SK-N-SH (cell line): ENCODE measurements around the gene PIK3CG. TPM values are rescaled to one million over a fixed set of nuclear protein-coding genes. Genes with fewer than 3 reads are reported as not detected.

ENCODE experiments used
- CTCF ChIA-PET: fragments of 300-600, 350-600 bp; formaldehyde crosslinking; extraction: SDS; loops from one replicate; lab custom pipeline; 2021; lab: Yijun Ruan, JAX
- POLR2A ChIA-PET: fragments of 350-600 bp; sonication (Branson Sonifier 250); formaldehyde crosslinking; extraction: SDS; loops from one replicate; lab custom pipeline; 2020; ENCODE audit warnings: antibody characterized with exemption, inconsistent platforms; lab: Yijun Ruan, JAX
- DNase-seq: peaks from one replicate; pipeline ENCODE4 v3.0.0; 2012
- H2AFZ ChIP-seq: fragments of 200-600 bp; sonication (generic); 2 replicates; pipeline ENCODE4 v1.8.1; 2016; ENCODE audit warnings: antibody characterized with exemption, mild to moderate bottlenecking, low read depth
- H3F3A ChIP-seq: fragments of 200-600 bp; sonication (generic); replicated peaks from 2 replicates; pipeline ENCODE3; 2016; ENCODE audit warnings: antibody characterized with exemption, mild to moderate bottlenecking; ENCODE audit not compliant: insufficient read depth
- H3K27ac ChIP-seq, 2 experiments: fragments of 200-500 bp in 1 of 2; fragments of 200-600 bp in 1 of 2; sonication (Bioruptor generic) in 1 of 2; sonication (generic), shearing (Covaris generic) in 1 of 2; 2 replicates each; pipeline versions ENCODE4 v1.5.1 to v1.6.1; 2014 to 2016; ENCODE audit warnings: low read depth in 2 of 2, inconsistent platforms in 1 of 2, low read length in 1 of 2, mild to moderate bottlenecking in 1 of 2, mixed read lengths in 1 of 2
- H3K27me3 ChIP-seq: fragments of 200-600 bp; sonication (generic), shearing (Covaris generic); 2 replicates; pipeline ENCODE4 v1.6.1; 2016; ENCODE audit warnings: mixed run types; ENCODE audit not compliant: insufficient read depth
- H3K36me3 ChIP-seq, 2 experiments: fragments of 200-500 bp in 1 of 2; fragments of 200-600 bp in 1 of 2; sonication (Bioruptor generic) in 1 of 2; sonication (generic) in 1 of 2; replicated peaks in 1 of 2; 2 replicates each; pipeline versions ENCODE3 to v1.5.1; 2014 to 2016; ENCODE audit warnings: low read length in 1 of 2, mild to moderate bottlenecking in 1 of 2; ENCODE audit not compliant: insufficient read depth in 2 of 2, control insufficient read depth in 1 of 2
- H3K4me1 ChIP-seq, 2 experiments: fragments of 200-500 bp in 1 of 2; fragments of 200-600 bp in 1 of 2; sonication (Bioruptor generic) in 1 of 2; sonication (generic), shearing (Covaris generic) in 1 of 2; 2 replicates each; pipeline versions ENCODE4 v1.5.1 to v1.6.1; 2014 to 2016; ENCODE audit warnings: low read depth in 1 of 2, low read length in 1 of 2, mixed run types in 1 of 2; ENCODE audit not compliant: insufficient read depth in 2 of 2, control insufficient read depth in 1 of 2
- H3K4me2 ChIP-seq: fragments of 200-600 bp; sonication (generic), shearing (Covaris generic); 2 replicates; pipeline ENCODE4 v1.6.1; 2017; ENCODE audit warnings: mixed run types
- H3K4me3 ChIP-seq, 2 experiments: fragments of 200-500 bp in 1 of 2; fragments of 200-600 bp in 1 of 2; sonication (Bioruptor generic) in 1 of 2; sonication (generic), shearing (Covaris generic) in 1 of 2; 2 replicates each; pipeline versions ENCODE4 v1.5.1 to v1.8.1; 2014 to 2016; ENCODE audit warnings: low read depth in 2 of 2, inconsistent platforms in 1 of 2, low read length in 1 of 2, mild to moderate bottlenecking in 1 of 2, mixed read lengths in 1 of 2, moderate library complexity in 1 of 2
- H3K79me2 ChIP-seq: fragments of 200-600 bp; sonication (generic); 2 replicates; pipeline ENCODE4 v1.8.1; 2017; ENCODE audit warnings: mild to moderate bottlenecking; ENCODE audit not compliant: insufficient read depth
- H3K9ac ChIP-seq: fragments of 200-600 bp; sonication (generic); 2 replicates; pipeline ENCODE4 v1.6.1; 2017; ENCODE audit warnings: mixed run types
- H3K9me2 ChIP-seq: fragments of 200-600 bp; sonication (generic); 2 replicates; pipeline ENCODE4 v1.6.1; 2017; ENCODE audit warnings: mixed run types
- H3K9me3 ChIP-seq: fragments of 200-600 bp; sonication (generic); 2 replicates; pipeline ENCODE4 v1.6.1; 2017; ENCODE audit warnings: mixed run types, mild to moderate bottlenecking, moderate library complexity
- H4K20me1 ChIP-seq: fragments of 200-600 bp; sonication (generic); 2 replicates; pipeline ENCODE4 v1.6.1; 2017; ENCODE audit warnings: mild to moderate bottlenecking, mixed run types; ENCODE audit not compliant: insufficient read depth
- CHD2 ChIP-seq: fragments of 150-350 bp; IDR thresholded peaks from 2 replicates; pipeline ENCODE4 v1.6.1; 2018; ENCODE audit warnings: low read length; ENCODE audit not compliant: partially characterized antibody
- EP300 ChIP-seq, 2 experiments: IDR thresholded peaks; 2 replicates each; pipeline versions ENCODE4 v1.4.0 to v1.6.1; 2012; ENCODE audit warnings: borderline replicate concordance in 1 of 2, low read depth in 1 of 2, low read length in 1 of 2
- EZH2phosphoT487 ChIP-seq: fragments of 200-600 bp; sonication (generic); IDR thresholded peaks from 2 replicates; pipeline ENCODE4 v1.6.1; 2017; ENCODE audit warnings: low read depth, mixed run types, mild to moderate bottlenecking, antibody characterized with exemption, moderate library complexity, borderline replicate concordance
- JUND ChIP-seq: IDR thresholded peaks from 2 replicates; pipeline ENCODE4 v1.4.0; 2012
- MXI1 ChIP-seq: IDR thresholded peaks from 2 replicates; pipeline ENCODE4 v1.6.1; 2012; ENCODE audit warnings: mild to moderate bottlenecking, low read depth, low read length, improper control_type of control experiment
- NFIC ChIP-seq: IDR thresholded peaks from 2 replicates; pipeline ENCODE4 v1.4.0; 2012; ENCODE audit warnings: borderline replicate concordance
- RCOR1 ChIP-seq: fragments of 150-350 bp; IDR thresholded peaks from 2 replicates; pipeline ENCODE4 v1.6.1; 2017; ENCODE audit warnings: antibody characterized with exemption, low read length
- RXRA ChIP-seq: IDR thresholded peaks from 2 replicates; pipeline ENCODE4 v1.4.0; 2012; ENCODE audit warnings: low read depth, mild to moderate bottlenecking, borderline replicate concordance
- SMC3 ChIP-seq: IDR thresholded peaks from 2 replicates; pipeline ENCODE4 v1.6.1; 2012; ENCODE audit warnings: low read depth, low read length, improper control_type of control experiment
- TAF1 ChIP-seq: IDR thresholded peaks from 2 replicates; pipeline ENCODE4 v1.6.1; 2012; ENCODE audit warnings: low read depth, mild to moderate bottlenecking, low read length, moderate library complexity, borderline replicate concordance
- YY1 ChIP-seq: IDR thresholded peaks from 2 replicates; pipeline ENCODE4 v1.4.0; 2012; ENCODE audit warnings: low read depth, mild to moderate bottlenecking
- ZBTB33 ChIP-seq: IDR thresholded peaks from 2 replicates; pipeline ENCODE4 v1.4.0; 2012; ENCODE audit warnings: low read depth, borderline replicate concordance
- WGBS: methylation state at CpG from one replicate; pipeline ENCODE4 v1.1.6; 2017; ENCODE audit warnings: low lambda C conversion rate; 5-methylcytosine and 5-hydroxymethylcytosine counted together
- polyA plus RNA-seq, 3 experiments: library from polyadenylated mRNA; depleted of rRNA; stranded (reverse); fragments of >200 nt; gene quantifications; 2 replicates each; pipeline ENCODE4 v1.2.3, GENCODE V29; 2012

The PIK3CG gene
- polyA plus RNA-seq, 1 of the 3 experiments (the other 2 are of a cell fraction): not detected

- TF ChIP-seq RCOR1: no peak
- no peak for TF ChIP-seq MXI1
- no peak for TF ChIP-seq TAF1
- no peak for TF ChIP-seq YY1
- TF ChIP-seq CHD2: no peak
- no peak for TF ChIP-seq NFIC
- TF ChIP-seq ZBTB33: no peak
- no peak for TF ChIP-seq EZH2phosphoT487
- no peak for TF ChIP-seq EP300 (IDR thresholded peaks at IDR 0.05; ENCODE audit: borderline replicate concordance in 1 of 2, low read depth in 1 of 2, low read length in 1 of 2)
- no peaks in the 10 kb centered on the region for H3K27me3 ChIP-seq
- no peak overlapping the region for H3K4me2 ChIP-seq
- H3F3A ChIP-seq: no peaks in the 10 kb centered on the region
- no peaks in the 10 kb centered on the region for H3K79me2 ChIP-seq
- H3K4me1 ChIP-seq: no peaks in the 10 kb centered on the region
- no peaks in the 10 kb centered on the region for H4K20me1 ChIP-seq
- no peaks in the 10 kb centered on the region for H3K36me3 ChIP-seq
- no peaks in the 10 kb centered on the region for H3K9me2 ChIP-seq
- H3K27ac ChIP-seq: no peak overlapping the region
- H2AFZ ChIP-seq: no peak overlapping the region
- ChIA-PET CTCF (no interaction called here), POLR2A (no interaction called here)
- no peaks in the 10 kb centered on the region for H3K9me3 ChIP-seq
- H3K4me3 ChIP-seq: no peak overlapping the region
- DNase-seq: no peak
- 81% methylated on average over 8 of the region's 9 CpGs for whole genome bisulfite sequencing
- no peak overlapping the region for H3K9ac ChIP-seq
These were observed 11.7 kb upstream of the PIK3CG start for GRCh38 chr7:106853250-106853908.

DNA sequence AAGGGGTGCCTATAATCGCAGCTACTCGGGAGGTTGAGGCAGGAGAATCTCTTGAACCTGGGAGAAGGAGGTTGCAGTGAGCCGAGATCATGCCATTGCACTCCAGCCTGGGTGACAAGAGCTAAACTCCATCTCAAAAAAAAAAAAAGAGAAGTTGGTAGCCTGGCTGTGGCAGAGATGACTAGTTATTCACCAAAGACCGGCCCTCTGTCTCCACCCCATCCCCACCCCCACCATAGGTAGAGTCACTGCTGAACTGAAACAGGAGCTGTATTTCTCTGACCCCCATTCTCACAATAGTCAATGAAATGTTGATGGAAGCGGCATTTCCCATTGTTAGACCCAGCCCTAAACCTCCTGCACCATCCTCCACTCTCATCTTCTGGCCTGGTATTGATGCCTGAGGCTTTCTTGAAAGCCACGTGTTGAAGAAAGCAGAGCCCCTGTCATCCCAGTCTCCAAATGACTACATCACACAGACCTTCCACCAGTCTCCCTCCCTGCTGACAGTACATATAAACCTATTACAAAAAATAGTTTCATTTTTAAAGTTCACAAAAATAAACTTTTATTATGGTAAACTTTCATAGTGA lies 9.4 kb upstream of the PIK3CG start:
- H3K27me3 ChIP-seq: no peaks in the 10 kb centered on the region
- WGBS: 85% methylated on average over 6 of the region's 6 CpGs

More for the DNA sequence above, 9.4 kb upstream of the PIK3CG start:
- Histone ChIP-seq H3K9me3 (no peaks in the 10 kb centered on the region), H3K9me2 (no peaks in the 10 kb centered on the region), H3F3A (no peaks in the 10 kb centered on the region), H2AFZ (no peak overlapping the region), H3K4me2 (no peak overlapping the region), H3K4me3 (no peak overlapping the region), H3K4me1 (no peaks in the 10 kb centered on the region; a peak in 1 of 4 replicates), H3K27ac (no peak overlapping the region), H4K20me1 (no peaks in the 10 kb centered on the region), H3K79me2 (no peaks in the 10 kb centered on the region), H3K9ac (no peak overlapping the region), H3K36me3 (no peaks in the 10 kb centered on the region)
- TF ChIP-seq RCOR1 (no peak), EP300 (IDR thresholded peaks at IDR 0.05; ENCODE audit: borderline replicate concordance in 1 of 2, low read depth in 1 of 2, low read length in 1 of 2) (no peak), RXRA (no peak), JUND (no peak), SMC3 (no peak), CHD2 (no peak)
- POLR2A ChIA-PET: no interaction called here
- DNase-seq: no peak
- CTCF ChIA-PET: interaction anchor here (0.8 kb wide), 1 partner anchor 12 kb away, joined by 3 read pairs; no protein-coding TSS in a partner anchor
